Measurements from ENCODE around the gene MICU2. TPM values are rescaled to one million over a fixed set of nuclear protein-coding genes. Genes with fewer than 3 reads are reported as not detected.

MICU2 gene
- total RNA-seq, 1 donor from 2014 or later: 41.5 TPM

DNA sequence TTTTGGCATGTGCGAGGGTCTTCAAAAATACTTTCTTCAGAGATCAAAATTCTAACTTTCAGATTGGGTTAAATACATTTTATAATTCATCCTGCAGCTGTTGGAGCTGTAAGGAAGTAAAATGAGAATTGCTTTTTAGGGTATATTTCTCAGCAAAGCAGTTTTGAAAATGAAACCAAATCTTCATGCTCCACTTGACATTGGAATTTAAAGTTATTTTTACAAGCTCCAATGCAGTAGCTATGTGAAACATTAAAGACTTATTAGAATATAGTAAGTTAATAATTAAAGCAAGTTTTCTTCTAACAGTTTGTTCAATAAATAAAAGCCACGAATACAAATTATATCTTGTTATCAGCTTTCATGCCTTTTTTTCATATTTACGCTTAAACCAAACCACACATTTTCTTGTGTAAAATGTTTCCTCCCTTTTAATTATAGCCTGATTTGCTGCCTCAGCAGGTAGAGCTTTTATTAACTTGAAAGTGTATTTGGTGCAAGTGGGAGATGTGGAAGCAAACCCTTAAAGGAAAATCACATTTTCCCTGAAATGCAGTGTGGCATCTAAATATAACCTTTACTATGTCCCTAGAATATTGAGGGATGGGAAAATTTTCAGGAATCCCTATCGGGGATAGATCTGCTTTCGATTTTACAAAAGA lies 12.4 kb upstream of the MICU2 start:
- TF ChIP-seq, protein P1, sequence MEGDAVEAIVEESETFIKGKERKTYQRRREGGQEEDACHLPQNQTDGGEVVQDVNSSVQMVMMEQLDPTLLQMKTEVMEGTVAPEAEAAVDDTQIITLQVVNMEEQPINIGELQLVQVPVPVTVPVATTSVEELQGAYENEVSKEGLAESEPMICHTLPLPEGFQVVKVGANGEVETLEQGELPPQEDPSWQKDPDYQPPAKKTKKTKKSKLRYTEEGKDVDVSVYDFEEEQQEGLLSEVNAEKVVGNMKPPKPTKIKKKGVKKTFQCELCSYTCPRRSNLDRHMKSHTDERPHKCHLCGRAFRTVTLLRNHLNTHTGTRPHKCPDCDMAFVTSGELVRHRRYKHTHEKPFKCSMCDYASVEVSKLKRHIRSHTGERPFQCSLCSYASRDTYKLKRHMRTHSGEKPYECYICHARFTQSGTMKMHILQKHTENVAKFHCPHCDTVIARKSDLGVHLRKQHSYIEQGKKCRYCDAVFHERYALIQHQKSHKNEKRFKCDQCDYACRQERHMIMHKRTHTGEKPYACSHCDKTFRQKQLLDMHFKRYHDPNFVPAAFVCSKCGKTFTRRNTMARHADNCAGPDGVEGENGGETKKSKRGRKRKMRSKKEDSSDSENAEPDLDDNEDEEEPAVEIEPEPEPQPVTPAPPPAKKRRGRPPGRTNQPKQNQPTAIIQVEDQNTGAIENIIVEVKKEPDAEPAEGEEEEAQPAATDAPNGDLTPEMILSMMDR (IDR thresholded peaks at IDR 0.05): no peak
- Histone ChIP-seq H3K36me3 (no peaks in the 10 kb centered on the region), H3K27me3 (no peaks in the 10 kb centered on the region), H3K9me3 (no peaks in the 10 kb centered on the region), H3K4me3 (no peak overlapping the region), H3K27ac (no peak overlapping the region), H3K4me1 (no peaks in the 10 kb centered on the region)
- intact Hi-C loops (cut with DNase I): no loop called here
- no peak for DNase-seq (ENCODE audit: low spot score in 2 of 2)

DNA sequence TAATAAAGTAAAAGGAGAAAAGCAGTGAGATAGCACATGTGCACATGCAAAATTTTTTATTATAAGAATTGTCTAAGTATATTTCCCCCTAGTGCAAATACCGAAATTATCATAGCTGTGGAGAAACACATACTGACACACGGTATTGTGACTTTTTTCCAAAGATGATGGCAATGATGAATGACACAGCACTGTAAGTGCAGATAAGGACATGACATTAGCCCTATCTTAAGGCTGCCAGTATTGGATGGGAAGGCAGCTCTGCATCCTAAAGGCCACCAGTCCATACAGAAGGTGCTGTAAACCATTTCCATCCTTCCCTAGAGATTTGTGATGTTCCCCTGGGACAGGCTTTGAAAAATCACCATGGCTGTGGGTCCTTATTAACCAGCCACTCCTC lies 11.5 kb upstream of the MICU2 start:
- H3K36me3 ChIP-seq: no peaks in the 10 kb centered on the region
- intact Hi-C loops (cut with DNase I): no loop called here
- H3K27me3 ChIP-seq: no peaks in the 10 kb centered on the region
- no peaks in the 10 kb centered on the region for H3K9me3 ChIP-seq
- no peak for DNase-seq (ENCODE audit: low spot score in 2 of 2)
- H3K4me3 ChIP-seq: no peak overlapping the region
- H3K27ac ChIP-seq: no peak overlapping the region
- no peaks in the 10 kb centered on the region for H3K4me1 ChIP-seq
- TF ChIP-seq, protein P1 (IDR thresholded peaks at IDR 0.05): no peak

DNA sequence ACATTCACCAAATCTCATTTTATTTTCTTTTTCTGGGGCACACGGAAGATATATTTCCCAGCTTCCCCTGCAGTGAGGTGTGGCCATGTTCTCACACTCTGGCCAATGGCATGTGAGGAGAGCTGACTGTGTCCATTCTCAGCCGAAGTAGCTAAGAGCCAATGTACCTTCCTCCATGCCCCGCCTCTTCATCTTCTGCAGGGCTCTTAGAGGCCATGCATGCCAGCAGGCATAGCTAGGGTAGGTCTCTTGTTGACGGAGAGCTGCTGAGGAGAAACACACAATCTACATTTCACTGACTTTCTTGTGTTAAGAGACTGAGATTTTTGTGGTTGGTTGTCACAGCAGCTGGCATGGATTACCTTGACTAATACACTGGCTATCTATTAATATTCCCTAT lies 9.8 kb upstream of the MICU2 start:
- no peaks in the 10 kb centered on the region for H3K27me3 ChIP-seq
- H3K4me3 ChIP-seq: no peak overlapping the region
- intact Hi-C loops (cut with DNase I): no loop called here
- no peak overlapping the region for H3K27ac ChIP-seq
- TF ChIP-seq, protein P1 (IDR thresholded peaks at IDR 0.05): no peak
- H3K9me3 ChIP-seq: no peaks in the 10 kb centered on the region
- DNase-seq (ENCODE audit: low spot score in 2 of 2): no peak
- no peaks in the 10 kb centered on the region for H3K36me3 ChIP-seq
- no peaks in the 10 kb centered on the region for H3K4me1 ChIP-seq

DNA sequence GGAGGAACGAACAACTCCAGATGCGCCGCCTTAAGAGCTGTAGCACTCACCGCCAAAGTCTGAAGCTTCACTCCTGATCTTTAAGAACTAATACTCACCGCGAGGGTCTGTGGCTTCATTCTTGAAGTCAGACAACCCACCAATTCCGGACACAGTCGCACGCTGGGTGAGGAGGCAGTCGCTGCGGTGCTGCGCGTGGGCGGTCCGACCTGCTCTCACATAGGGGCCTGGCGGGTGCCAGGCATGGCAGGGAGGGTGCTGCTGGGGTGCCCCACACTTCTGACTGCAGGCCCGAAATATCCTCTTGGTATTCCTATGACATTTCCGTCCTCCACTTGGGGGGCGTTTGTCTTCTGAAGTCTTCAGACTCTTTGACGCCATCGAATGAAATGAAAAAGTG lies 7.4 kb upstream of the MICU2 start:
- TF ChIP-seq, protein P1 (IDR thresholded peaks at IDR 0.05): no peak
- Histone ChIP-seq H3K27ac (no peak overlapping the region), H3K4me1 (no peaks in the 10 kb centered on the region), H3K36me3 (no peaks in the 10 kb centered on the region), H3K4me3 (no peak overlapping the region), H3K27me3 (no peaks in the 10 kb centered on the region), H3K9me3 (no peaks in the 10 kb centered on the region)
- DNase-seq (ENCODE audit: low spot score in 2 of 2): no peak
- intact Hi-C loops (cut with DNase I): no loop called here

GRCh38 chr13:21610687-21611086 lies 6.7 kb upstream of the MICU2 start:
- no peak for DNase-seq (ENCODE audit: low spot score in 2 of 2)
- Histone ChIP-seq H3K36me3 (no peaks in the 10 kb centered on the region), H3K4me3 (no peak overlapping the region), H3K4me1 (no peaks in the 10 kb centered on the region), H3K27ac (no peak overlapping the region), H3K27me3 (no peaks in the 10 kb centered on the region), H3K9me3 (no peaks in the 10 kb centered on the region)
- intact Hi-C loops (cut with DNase I): no loop called here
- TF ChIP-seq, protein P1 (IDR thresholded peaks at IDR 0.05): no peak

GRCh38 chr13:21608961-21609360 lies 5.0 kb upstream of the MICU2 start:
- H3K9me3 ChIP-seq: no peaks in the 10 kb centered on the region
- H3K27me3 ChIP-seq: no peaks in the 10 kb centered on the region
- H3K27ac ChIP-seq: no peak overlapping the region
- no peak overlapping the region for H3K4me3 ChIP-seq
- TF ChIP-seq, protein P1 (IDR thresholded peaks at IDR 0.05): no peak
- DNase-seq (ENCODE audit: low spot score in 2 of 2): no peak
- intact Hi-C loops (cut with DNase I): loop anchor here (10.0 kb wide), 2 partner anchors 314 to 506 kb away; no protein-coding TSS in a partner anchor
- H3K4me1 ChIP-seq: no peaks in the 10 kb centered on the region
- H3K36me3 ChIP-seq: no peaks in the 10 kb centered on the region
